GM10266 (cell line): ENCODE results near the gene DNM3.

Experiments
- DNase-seq: peaks from one replicate; pipeline ENCODE4 v3.0.0; 2012; ENCODE audit errors: extremely low spot score
- CTCF ChIP-seq: IDR thresholded peaks from 2 replicates; pipeline ENCODE4 v1.5.1; 2012; ENCODE audit warnings: mild to moderate bottlenecking, low read depth; ENCODE audit not compliant: control insufficient read depth, insufficient read depth; ENCODE audit errors: missing control alignments

Gene DNM3

DNA sequence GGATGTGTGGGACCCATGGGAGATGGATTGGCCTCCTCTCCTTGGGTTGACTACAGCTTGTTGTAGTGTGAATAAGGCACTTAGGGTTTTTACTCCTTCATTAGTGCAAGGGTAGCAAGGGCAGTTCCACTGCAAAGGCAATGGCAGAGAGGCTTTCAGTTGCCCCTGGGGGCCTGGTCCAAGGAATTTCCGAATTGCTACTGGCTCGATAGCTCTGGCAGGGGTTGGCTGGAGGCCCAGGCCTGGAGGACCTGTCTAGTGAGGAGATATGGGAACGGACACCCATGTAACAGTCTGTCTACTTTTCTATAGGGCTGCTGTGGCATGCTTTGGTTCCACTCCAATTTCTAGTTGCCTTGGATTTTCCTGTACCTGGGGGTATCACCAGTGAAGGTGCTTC lies 360.3 kb downstream of the DNM3 start:
- TF ChIP-seq CTCF, result no peak
- no peak for DNase-seq

DNA sequence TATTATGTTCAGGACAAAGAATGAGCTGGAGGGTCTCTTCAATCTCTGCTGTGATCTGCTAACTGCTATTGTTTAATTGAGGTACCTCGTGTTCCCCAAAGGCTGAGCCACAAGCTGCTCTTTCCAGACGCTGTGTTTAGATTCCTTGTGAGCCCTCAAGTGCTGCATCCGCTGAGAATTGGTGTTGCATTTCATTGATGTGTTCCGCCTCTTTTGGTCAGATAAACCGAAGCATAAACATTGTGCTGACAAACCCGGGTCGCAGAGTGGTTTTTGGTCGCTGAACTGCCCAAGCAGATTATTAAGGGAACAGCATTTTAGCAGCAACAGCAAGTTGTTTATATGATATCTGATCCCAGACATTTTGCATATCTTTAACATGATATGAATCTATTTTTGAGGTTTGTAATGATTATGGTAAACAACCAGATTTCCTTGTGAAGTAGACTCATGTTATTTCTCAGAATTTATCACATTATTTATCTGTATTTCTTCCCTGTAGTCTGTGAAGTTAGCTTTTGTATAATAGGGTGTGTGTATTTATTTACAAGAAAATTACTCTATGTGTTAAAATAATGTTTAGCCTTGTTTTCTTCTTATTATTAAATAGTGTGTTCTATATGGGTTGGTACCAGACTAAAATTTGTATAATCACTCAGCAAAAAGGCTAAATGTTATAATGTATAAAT lies 362.0 kb downstream of the DNM3 start:
- no peak for TF ChIP-seq CTCF
- no peak for DNase-seq

- no peak for TF ChIP-seq CTCF
- DNase-seq, result no peak
These were observed 362.6 kb downstream of the DNM3 start for GRCh38 chr1:172203902-172204301.

- no peak for DNase-seq
- no peak for TF ChIP-seq CTCF
These were observed 365.0 kb downstream of the DNM3 start for GRCh38 chr1:172206256-172206655.

- TF ChIP-seq CTCF, result no peak
- no peak for DNase-seq
These were observed 367.3 kb downstream of the DNM3 start for GRCh38 chr1:172208635-172209034.

GRCh38 chr1:172211221-172211620 lies 369.9 kb downstream of the DNM3 start:
- no peak for DNase-seq
- TF ChIP-seq CTCF, result no peak

- no peak for TF ChIP-seq CTCF
- no peak for DNase-seq
These were observed 370.8 kb downstream of the DNM3 start for GRCh38 chr1:172212124-172212523.
